Measurements from ENCODE around the gene CCDC33.

CCDC33 gene

GRCh38 chr15:74376226-74376625 lies 140.1 kb downstream of the CCDC33 start:
- H3K4me3 ChIP-seq (ENCODE audit: control insufficient read depth, low read depth, low read length): no peak overlapping the region
- no peak for TF ChIP-seq CTCF (conservative IDR thresholded peaks at IDR 0.05; ENCODE audit: control insufficient read depth, insufficient read depth, low read depth, low read length)
- DNase-seq (ENCODE audit: low read depth): no peak

- no peak for DNase-seq (ENCODE audit: low read depth)
- no peak for TF ChIP-seq CTCF (conservative IDR thresholded peaks at IDR 0.05; ENCODE audit: control insufficient read depth, insufficient read depth, low read depth, low read length)
- no peak overlapping the region for H3K4me3 ChIP-seq (ENCODE audit: control insufficient read depth, low read depth, low read length)
Measured at GRCh38 chr15:74376825-74377581, 140.9 kb downstream of the CCDC33 start.

- H3K4me3 ChIP-seq (ENCODE audit: control insufficient read depth, low read depth, low read length): no peak overlapping the region
- no peak for DNase-seq (ENCODE audit: low read depth)
- TF ChIP-seq CTCF (conservative IDR thresholded peaks at IDR 0.05; ENCODE audit: control insufficient read depth, insufficient read depth, low read depth, low read length): no peak
Measured at GRCh38 chr15:74377831-74378766, 142.0 kb downstream of the CCDC33 start.

GRCh38 chr15:74378848-74379247 lies 142.7 kb downstream of the CCDC33 start:
- TF ChIP-seq CTCF (conservative IDR thresholded peaks at IDR 0.05; ENCODE audit: control insufficient read depth, insufficient read depth, low read depth, low read length): no peak
- no peak for DNase-seq (ENCODE audit: low read depth)
- H3K4me3 ChIP-seq (ENCODE audit: control insufficient read depth, low read depth, low read length): no peak overlapping the region

GRCh38 chr15:74380361-74381189 lies 144.4 kb downstream of the CCDC33 start:
- DNase-seq (ENCODE audit: low read depth): no peak
- TF ChIP-seq CTCF (conservative IDR thresholded peaks at IDR 0.05; ENCODE audit: control insufficient read depth, insufficient read depth, low read depth, low read length): no peak
- H3K4me3 ChIP-seq (ENCODE audit: control insufficient read depth, low read depth, low read length): no peak overlapping the region

GRCh38 chr15:74381190-74381453 lies 145.0 kb downstream of the CCDC33 start:
- DNase-seq (ENCODE audit: low read depth): no peak
- TF ChIP-seq CTCF (conservative IDR thresholded peaks at IDR 0.05; ENCODE audit: control insufficient read depth, insufficient read depth, low read depth, low read length): no peak
- no peak overlapping the region for H3K4me3 ChIP-seq (ENCODE audit: control insufficient read depth, low read depth, low read length)
